H1 (cell line): ENCODE results near the gene CD180. TPM values are rescaled to one million over a fixed set of nuclear protein-coding genes. Genes with fewer than 3 reads are reported as not detected.

Source experiments
- CTCF ChIA-PET: fragments of 300-600 bp; sonication (Branson Sonifier 250); formaldehyde crosslinking; loops from one replicate; lab custom pipeline; 2021; ENCODE audit not compliant: partially characterized antibody; lab: Charles Lee
- POLR2A ChIA-PET: fragments of 300-600 bp; sonication (Branson Sonifier 250); formaldehyde crosslinking; loops from one replicate; lab custom pipeline; 2021; ENCODE audit warnings: inconsistent platforms; ENCODE audit not compliant: partially characterized antibody; lab: Charles Lee
- DNase-seq, 2 experiments: peaks; one replicate each; pipeline versions ENCODE4 v3.0.0 to v3.0.0-alpha.2; 2010 to 2022; ENCODE audit warnings: low spot score in 2 of 2, low read depth in 1 of 2, mixed read lengths in 1 of 2
- FAIRE-seq: peaks from 2 replicates; lab custom pipeline; 2011; peaks lifted over from hg19 to GRCh38; lab: Jason Lieb, UNC
- H2AFZ ChIP-seq: 2 replicates; pipeline ENCODE4 v1.8.1; 2012; ENCODE audit warnings: low read length, inconsistent platforms
- H2AK5ac ChIP-seq: 2 replicates; pipeline ENCODE4 v1.6.1; 2013; ENCODE audit warnings: low read depth, low read length
- H2BK120ac ChIP-seq: replicated peaks from 2 replicates; pipeline ENCODE3; 2013; ENCODE audit warnings: low read depth, low read length, inconsistent platforms
- H2BK12ac ChIP-seq: 2 replicates; pipeline ENCODE4 v1.6.1; 2013; ENCODE audit warnings: low read depth, low read length
- H2BK15ac ChIP-seq: 2 replicates; pipeline ENCODE4 v1.6.1; 2013; ENCODE audit warnings: low read length
- H2BK20ac ChIP-seq: 2 replicates; pipeline ENCODE4 v1.6.1; 2013; ENCODE audit warnings: low read length
- H2BK5ac ChIP-seq: 2 replicates; pipeline ENCODE4 v1.6.1; 2013; ENCODE audit warnings: low read depth, low read length
- H3K14ac ChIP-seq: 2 replicates; pipeline ENCODE4 v1.6.1; 2013; ENCODE audit warnings: inconsistent platforms; ENCODE audit not compliant: insufficient read length
- H3K18ac ChIP-seq: 2 replicates; pipeline ENCODE4 v1.6.1; 2013; ENCODE audit warnings: low read length; ENCODE audit errors: extremely low read depth
- H3K23ac ChIP-seq: 2 replicates; pipeline ENCODE4 v1.6.1; 2013; ENCODE audit warnings: inconsistent platforms; ENCODE audit not compliant: insufficient read length
- H3K23me2 ChIP-seq: 2 replicates; pipeline ENCODE4 v1.6.1; 2013; ENCODE audit warnings: low read depth, low read length
- H3K27ac ChIP-seq: 2 replicates; pipeline ENCODE4 v1.6.1; 2011; ENCODE audit warnings: low read depth, low read length, inconsistent platforms
- H3K27me3 ChIP-seq, 4 experiments: replicated peaks in 1 of 4; 1 replicate in 1 of 4; 2 replicates in 3 of 4; pipeline versions ENCODE4 v1.6.1 to v1.8.1; 2011 to 2013; ENCODE audit warnings: low read length in 3 of 4, mild to moderate bottlenecking in 3 of 4, inconsistent platforms in 2 of 4, mixed read lengths in 2 of 4, moderate library complexity in 1 of 4; ENCODE audit not compliant: control insufficient read depth in 3 of 4, insufficient read depth in 3 of 4; ENCODE audit errors: extremely low read depth in 1 of 4
- H3K36me3 ChIP-seq, 4 experiments: 2 replicates each; pipeline versions ENCODE4 v1.6.1 to v1.8.1; 2011 to 2013; ENCODE audit warnings: mild to moderate bottlenecking in 4 of 4, low read length in 3 of 4, moderate library complexity in 2 of 4, control low read depth in 1 of 4, inconsistent platforms in 1 of 4; ENCODE audit not compliant: insufficient read depth in 4 of 4, control insufficient read depth in 2 of 4
- H3K4ac ChIP-seq: replicated peaks from 2 replicates; pipeline ENCODE3; 2013; ENCODE audit warnings: low read length, low read depth, mixed read lengths, inconsistent platforms; ENCODE audit not compliant: insufficient read length
- H3K4me1 ChIP-seq, 4 experiments: replicated peaks in 1 of 4; 1 replicate in 1 of 4; 2 replicates in 3 of 4; pipeline versions ENCODE4 v1.6.1 to v1.8.1; 2011 to 2013; ENCODE audit warnings: low read length in 3 of 4, inconsistent platforms in 2 of 4, mixed read lengths in 1 of 4; ENCODE audit not compliant: insufficient read depth in 4 of 4, control insufficient read depth in 3 of 4
- H3K4me2 ChIP-seq, 2 experiments: 2 replicates each; pipeline versions ENCODE4 v1.6.1 to v1.8.1; 2011 to 2013; ENCODE audit warnings: low read depth in 2 of 2, low read length in 2 of 2, control low read depth in 1 of 2, inconsistent platforms in 1 of 2, mild to moderate bottlenecking in 1 of 2; ENCODE audit not compliant: insufficient read depth in 1 of 2
- H3K4me3 ChIP-seq, 4 experiments: fragments of 200-600, 300-600 bp in 1 of 4; sonication (generic), shearing (Covaris generic), sonication (Bioruptor Twin) in 1 of 4; 2 replicates each; pipeline versions ENCODE4 v1.5.1 to v1.8.1; 2011 to 2016; ENCODE audit warnings: low read length in 4 of 4, low read depth in 3 of 4, control low read depth in 2 of 4, inconsistent platforms in 2 of 4, mild to moderate bottlenecking in 2 of 4, mixed read lengths in 1 of 4, moderate library complexity in 1 of 4; ENCODE audit not compliant: insufficient read depth in 2 of 4; ENCODE audit errors: extremely low read depth in 1 of 4
- H3K56ac ChIP-seq: replicated peaks from 2 replicates; pipeline ENCODE3; 2013; ENCODE audit warnings: low read depth, mild to moderate bottlenecking, mixed read lengths, low read length, inconsistent platforms; ENCODE audit not compliant: insufficient read length
- H3K79me1 ChIP-seq: 2 replicates; pipeline ENCODE4 v1.6.1; 2013; ENCODE audit warnings: low read depth, low read length, control low read depth
- H3K79me2 ChIP-seq, 2 experiments: 2 replicates each; pipeline versions ENCODE4 v1.6.1 to v1.8.1; 2012 to 2013; ENCODE audit warnings: low read length in 2 of 2, mild to moderate bottlenecking in 2 of 2, inconsistent platforms in 1 of 2; ENCODE audit not compliant: insufficient read depth in 2 of 2, control insufficient read depth in 1 of 2
- H3K9ac ChIP-seq, 4 experiments: replicated peaks in 1 of 4; 1 replicate in 1 of 4; 2 replicates in 3 of 4; pipeline versions ENCODE4 v1.6.1 to v1.8.1; 2011 to 2013; ENCODE audit warnings: low read depth in 3 of 4, low read length in 3 of 4, control low read depth in 2 of 4, mild to moderate bottlenecking in 2 of 4, moderate library complexity in 2 of 4, inconsistent platforms in 1 of 4; ENCODE audit errors: extremely low read depth in 1 of 4
- H3K9me3 ChIP-seq, 2 experiments: 2 replicates each; pipeline versions ENCODE4 v1.6.1 to v1.8.1; 2012 to 2013; ENCODE audit warnings: mild to moderate bottlenecking in 2 of 2, moderate library complexity in 2 of 2, control low read depth in 1 of 2, inconsistent platforms in 1 of 2, low read depth in 1 of 2, low read length in 1 of 2, mixed read lengths in 1 of 2; ENCODE audit not compliant: insufficient read depth in 2 of 2
- H4K20me1 ChIP-seq, 2 experiments: replicated peaks in 1 of 2; 2 replicates each; pipeline versions ENCODE3 to v1.8.1; 2011 to 2013; ENCODE audit warnings: inconsistent platforms in 2 of 2, low read length in 2 of 2, mild to moderate bottlenecking in 1 of 2; ENCODE audit not compliant: insufficient read depth in 2 of 2, control insufficient read depth in 1 of 2
- H4K5ac ChIP-seq: 2 replicates; pipeline ENCODE4 v1.6.1; 2013; ENCODE audit warnings: low read length, low read depth, mixed read lengths, inconsistent platforms; ENCODE audit not compliant: insufficient read length
- H4K8ac ChIP-seq: 2 replicates; pipeline ENCODE4 v1.8.0; 2013; ENCODE audit warnings: mild to moderate bottlenecking, moderate library complexity, low read length, inconsistent platforms; ENCODE audit not compliant: insufficient read depth; ENCODE audit errors: extremely low read depth
- H4K91ac ChIP-seq: replicated peaks from 2 replicates; pipeline ENCODE3; 2013; ENCODE audit warnings: low read length, mixed read lengths, inconsistent platforms; ENCODE audit not compliant: insufficient read length
- CBX8 ChIP-seq: fragments of 300-800, 300-1000 bp; sonication (generic); IDR thresholded peaks from 2 replicates; pipeline ENCODE4 v1.7.1; 2016; ENCODE audit warnings: low read depth, low read length, borderline replicate concordance
- CHD1 ChIP-seq: IDR thresholded peaks from 2 replicates; pipeline ENCODE4 v1.6.1; 2012; ENCODE audit warnings: low read depth, low read length, improper control_type of control experiment
- CTBP2 ChIP-seq: IDR thresholded peaks from 2 replicates; pipeline ENCODE4 v1.7.0; 2011; ENCODE audit warnings: borderline replicate concordance, mild to moderate bottlenecking, moderate library complexity, mixed read lengths, low read length; ENCODE audit not compliant: insufficient read depth, insufficient read length
- E2F6 ChIP-seq: IDR thresholded peaks from 2 replicates; pipeline ENCODE4 v1.6.1; 2012; ENCODE audit warnings: inconsistent platforms
- EGR1 ChIP-seq: IDR thresholded peaks from 2 replicates; pipeline ENCODE4 v1.6.1; 2011; ENCODE audit warnings: low read depth, low read length, borderline replicate concordance
- JUND ChIP-seq: IDR thresholded peaks from 2 replicates; pipeline ENCODE4 v1.6.1; 2011; ENCODE audit warnings: mild to moderate bottlenecking, improper control_type of control experiment, low read length
- NANOG ChIP-seq: IDR thresholded peaks from 2 replicates; pipeline ENCODE4 v1.6.1; 2011; ENCODE audit warnings: low read length, low read depth, mild to moderate bottlenecking, inconsistent platforms; ENCODE audit not compliant: insufficient read depth, poor library complexity, severe bottlenecking
- NRF1 ChIP-seq: IDR thresholded peaks from 2 replicates; pipeline ENCODE4 v1.6.1; 2011; ENCODE audit warnings: mild to moderate bottlenecking, low read depth, low read length, improper control_type of control experiment
- RFX5 ChIP-seq: IDR thresholded peaks from 2 replicates; pipeline ENCODE4 v1.6.1; 2011; ENCODE audit warnings: low read depth, low read length, improper control_type of control experiment, borderline replicate concordance
- RNF2 ChIP-seq: fragments of 200-900, 300-1000 bp; sonication (generic); IDR thresholded peaks from 2 replicates; pipeline ENCODE4 v1.7.1; 2016; ENCODE audit warnings: borderline replicate concordance, low read depth, mild to moderate bottlenecking, antibody characterized with exemption, low read length; ENCODE audit not compliant: poor library complexity, severe bottlenecking; ENCODE audit errors: missing control alignments
- TAF7 ChIP-seq: optimal IDR thresholded peaks from 2 replicates; pipeline ENCODE3; 2011; ENCODE audit warnings: low read depth, mild to moderate bottlenecking, inconsistent platforms, low read length, moderate library complexity, borderline replicate concordance
- WGBS, 2 experiments: shearing (Covaris generic) in 1 of 2; methylation state at CpG; one replicate each; pipeline versions ENCODE4 v1.1.6 to v1.1.7; 2013 to 2015; ENCODE audit warnings: low lambda C conversion rate in 2 of 2, mixed read lengths in 2 of 2, inconsistent platforms in 1 of 2, low coverage in 1 of 2, missing lambda C conversion rate in 1 of 2; ENCODE audit not compliant: insufficient replicate concordance in 2 of 2, insufficient coverage in 1 of 2, insufficient read length in 1 of 2; ENCODE audit errors: extremely low coverage in 1 of 2, missing lambda C conversion rate in 1 of 2; 5-methylcytosine and 5-hydroxymethylcytosine counted together
- polyA plus RNA-seq, 7 experiments: library from polyadenylated mRNA; depleted of rRNA in 3 of 7; stranded (reverse) in 5 of 7; unstranded in 2 of 7; fragments of >200 nt in 5 of 7; fragments of 200-250 nt in 2 of 7; gene quantifications; 1 replicate in 5 of 7; 2 replicates in 1 of 7; 4 replicates in 1 of 7; pipeline versions ENCODE4 v1.2.1 to v1.2.3, GENCODE V29; 2011 to 2013; ENCODE audit warnings: missing spikeins in 2 of 7, mixed read lengths in 2 of 7
- total RNA-seq: library from RNA; stranded (reverse); fragmentation: NEBNext Ultra II Directional; extraction: Animal tissue kit (Norgen Biotek cat#: 25700); gene quantifications from 2 replicates; pipeline ENCODE4 v1.2.1, GENCODE V29; 2021

CD180 gene
- total and polyA plus RNA-seq, 2 of the 8 experiments (the other 6 are each of a cell fraction or from before 2014, with no cell fraction given) = not detected

- DNase-seq (no peak), FAIRE-seq (no peak)
- Histone ChIP-seq H3K18ac (no peak overlapping the region), H2AFZ (no peak overlapping the region), H2BK5ac (no peak overlapping the region), H2BK20ac (no peak overlapping the region), H2BK12ac (no peak overlapping the region), H2BK15ac (no peak overlapping the region), H3K4me1 (peaks cover 0 to 4% (median 1%) of the 10 kb centered on the region in 4 experiments; a peak in 2 of 7 replicates), H3K4me3 (no peak overlapping the region), H3K23ac (no peak overlapping the region), H4K20me1 (no peaks in the 10 kb centered on the region), H4K91ac (no peak overlapping the region), H4K5ac (no peak overlapping the region), H3K27ac (no peak overlapping the region), H2AK5ac (no peak overlapping the region), H3K14ac (no peak overlapping the region), H3K56ac (no peak overlapping the region), H3K27me3 (no peaks in the 10 kb centered on the region), H3K4ac (no peak overlapping the region), H3K79me2 (no peaks in the 10 kb centered on the region), H3K79me1 (no peaks in the 10 kb centered on the region), H3K23me2 (no peaks in the 10 kb centered on the region), H4K8ac (no peak overlapping the region), H2BK120ac (no peak overlapping the region), H3K9me3 (no peaks in the 10 kb centered on the region), H3K36me3 (no peaks in the 10 kb centered on the region), H3K9ac (no peak overlapping the region), H3K4me2 (no peak overlapping the region)
- 95% methylated on average over 4 of the region's 4 CpGs; no CpG with 5 or more reads in 1 of the 2 experiments for WGBS, 2 experiments
- POLR2A ChIA-PET = interaction anchor here (0.6 kb wide), 1 partner anchor 246 kb away, joined by 3 read pairs; no protein-coding TSS in a partner anchor
- TF ChIP-seq EGR1 (no peak), RNF2 (no peak), JUND (no peak), E2F6 (no peak), TAF7 (no peak), CHD1 (no peak), NANOG (no peak), NRF1 (no peak), CTBP2 (no peak), RFX5 (no peak), CBX8 (no peak)
- CTCF ChIA-PET = interaction anchor here (0.9 kb wide), 1 partner anchor 1009 kb away, joined by 3 read pairs; no protein-coding TSS in a partner anchor
Measured at GRCh38 chr5:67243944-67244343, 47.3 kb upstream of the CD180 start.
